Osteoblast (primary cell): ENCODE results near the gene RAB8A. TPM values are rescaled to one million over a fixed set of nuclear protein-coding genes. Genes with fewer than 3 reads are reported as not detected.
"Not testable (repeated sequence)": the region's sequence is repeated elsewhere in the genome, so short reads cannot be mapped to it uniquely, and the experiment has no call there.

Experiments used
- DNase-seq: peaks from one replicate; pipeline ENCODE4 v3.0.0; 2011; ENCODE audit warnings: low spot score, mixed read lengths; ENCODE audit not compliant: insufficient read length; ENCODE audit errors: missing footprints
- H2AFZ ChIP-seq: 2 replicates; pipeline ENCODE4 v1.6.0; 2011; ENCODE audit warnings: mild to moderate bottlenecking, low read length
- H3K27ac ChIP-seq: 2 replicates; pipeline ENCODE4 v1.5.1; 2011; ENCODE audit warnings: mild to moderate bottlenecking, low read depth, low read length, moderate library complexity
- H3K27me3 ChIP-seq: 2 replicates; pipeline ENCODE4 v1.6.0; 2012; ENCODE audit warnings: mild to moderate bottlenecking, control low read depth, inconsistent platforms, low read length, moderate library complexity; ENCODE audit not compliant: insufficient read depth
- H3K36me3 ChIP-seq: 2 replicates; pipeline ENCODE4 v1.5.1; 2011; ENCODE audit warnings: mild to moderate bottlenecking, low read length, control low read depth, moderate library complexity; ENCODE audit not compliant: insufficient read depth
- H3K4me1 ChIP-seq: 2 replicates; pipeline ENCODE4 v1.5.1; 2011; ENCODE audit warnings: mild to moderate bottlenecking, low read length, control low read depth, moderate library complexity; ENCODE audit not compliant: insufficient read depth
- H3K4me2 ChIP-seq: 2 replicates; pipeline ENCODE4 v1.6.0; 2011; ENCODE audit warnings: mild to moderate bottlenecking, low read length; ENCODE audit not compliant: insufficient read depth
- H3K4me3 ChIP-seq: fragments of 200-600 bp; sonication (generic); 3 replicates; pipeline ENCODE4 v1.5.1; 2012; ENCODE audit warnings: mild to moderate bottlenecking, low read length, inconsistent platforms; ENCODE audit not compliant: insufficient read depth
- H3K79me2 ChIP-seq: 2 replicates; pipeline ENCODE4 v1.6.0; 2012; ENCODE audit warnings: mild to moderate bottlenecking, low read length, control low read depth, inconsistent platforms; ENCODE audit not compliant: insufficient read depth
- H3K9me3 ChIP-seq: 2 replicates; pipeline ENCODE4 v1.5.1; 2011; ENCODE audit warnings: low read depth, low read length, control low read depth
- H4K20me1 ChIP-seq: 2 replicates; pipeline ENCODE4 v1.6.0; 2012; ENCODE audit warnings: mild to moderate bottlenecking, low read length, control low read depth; ENCODE audit not compliant: insufficient read depth
- total RNA-seq: library from RNA; depleted of rRNA; stranded (reverse); fragments of >200 nt; gene quantifications from 2 replicates; pipeline ENCODE4 v1.2.3, GENCODE V29; 2012
- TF ChIP-seq, protein P1 (sequence below): IDR thresholded peaks from 2 replicates; pipeline ENCODE4 v1.5.1; 2011; ENCODE audit warnings: mild to moderate bottlenecking, low read depth, low read length, moderate library complexity; ENCODE audit errors: extremely low read depth

The RAB8A gene
- total RNA-seq, 1 donor = 68.8 TPM

DNA sequence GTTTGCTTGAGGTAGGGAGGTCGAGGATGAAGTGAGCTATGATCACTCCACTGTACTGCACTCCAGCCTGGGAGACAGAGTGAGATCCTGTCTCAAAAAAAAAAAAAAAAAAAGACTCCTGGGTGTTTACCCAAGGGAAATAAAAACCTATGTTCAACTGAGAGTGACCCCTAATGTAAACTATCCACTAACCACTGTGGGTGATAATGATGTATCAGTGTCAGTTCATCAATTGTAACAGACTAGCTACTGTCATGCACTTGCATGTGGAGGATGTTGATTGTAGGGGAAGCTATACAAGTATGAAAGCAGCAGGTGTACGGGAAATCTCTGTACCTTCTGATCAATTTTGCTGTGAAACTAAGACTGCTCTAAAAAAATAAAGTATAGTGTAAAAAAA, 64.3 kb downstream of the RAB8A start:
- TF ChIP-seq, protein P1, sequence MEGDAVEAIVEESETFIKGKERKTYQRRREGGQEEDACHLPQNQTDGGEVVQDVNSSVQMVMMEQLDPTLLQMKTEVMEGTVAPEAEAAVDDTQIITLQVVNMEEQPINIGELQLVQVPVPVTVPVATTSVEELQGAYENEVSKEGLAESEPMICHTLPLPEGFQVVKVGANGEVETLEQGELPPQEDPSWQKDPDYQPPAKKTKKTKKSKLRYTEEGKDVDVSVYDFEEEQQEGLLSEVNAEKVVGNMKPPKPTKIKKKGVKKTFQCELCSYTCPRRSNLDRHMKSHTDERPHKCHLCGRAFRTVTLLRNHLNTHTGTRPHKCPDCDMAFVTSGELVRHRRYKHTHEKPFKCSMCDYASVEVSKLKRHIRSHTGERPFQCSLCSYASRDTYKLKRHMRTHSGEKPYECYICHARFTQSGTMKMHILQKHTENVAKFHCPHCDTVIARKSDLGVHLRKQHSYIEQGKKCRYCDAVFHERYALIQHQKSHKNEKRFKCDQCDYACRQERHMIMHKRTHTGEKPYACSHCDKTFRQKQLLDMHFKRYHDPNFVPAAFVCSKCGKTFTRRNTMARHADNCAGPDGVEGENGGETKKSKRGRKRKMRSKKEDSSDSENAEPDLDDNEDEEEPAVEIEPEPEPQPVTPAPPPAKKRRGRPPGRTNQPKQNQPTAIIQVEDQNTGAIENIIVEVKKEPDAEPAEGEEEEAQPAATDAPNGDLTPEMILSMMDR = no peak
- DNase-seq = no peak
- Histone ChIP-seq H3K27ac (no peak overlapping the region), H3K4me1 (peaks cover 9% of the 10 kb centered on the region), H4K20me1 (no peaks in the 10 kb centered on the region), H3K79me2 (no peaks in the 10 kb centered on the region), H3K27me3 (no peaks in the 10 kb centered on the region), H3K9me3 (no peaks in the 10 kb centered on the region), H2AFZ (no peak overlapping the region), H3K4me3 (no peak overlapping the region), H3K4me2 (no peak overlapping the region), H3K36me3 (no peaks in the 10 kb centered on the region)

- not testable (repeated sequence) for H3K79me2 ChIP-seq, H3K27ac ChIP-seq, H2AFZ ChIP-seq, H3K4me1 ChIP-seq, H3K4me3 ChIP-seq, DNase-seq, H3K4me2 ChIP-seq, H3K9me3 ChIP-seq, H4K20me1 ChIP-seq, H3K36me3 ChIP-seq, H3K27me3 ChIP-seq
These were observed 67.2 kb downstream of the RAB8A start for GRCh38 chr19:16178866-16179265.

DNA sequence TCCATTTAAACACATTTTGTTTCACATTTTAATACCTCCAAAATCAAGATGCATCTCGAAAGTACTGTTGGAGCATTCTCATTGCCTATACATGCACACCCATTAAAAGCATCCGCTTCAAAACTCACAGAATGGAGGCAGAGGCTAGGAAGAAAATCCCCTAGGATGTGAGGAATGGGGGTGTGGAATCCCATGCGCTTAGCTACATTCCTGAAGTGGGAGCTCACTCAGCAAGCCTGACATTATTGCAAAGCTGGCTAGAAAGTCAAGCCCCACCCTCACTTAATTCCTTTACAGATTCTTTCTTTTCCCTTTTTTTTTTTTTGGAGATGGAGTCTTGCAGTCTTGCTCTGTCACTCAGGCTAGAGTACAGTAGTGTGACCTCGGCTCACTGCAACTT, 68.9 kb downstream of the RAB8A start:
- peak overlapping the region; percentile 58 for H3K4me2 ChIP-seq
- no peaks in the 10 kb centered on the region for H3K9me3 ChIP-seq
- DNase-seq = peak; percentile 92
- H3K4me1 ChIP-seq = peaks cover 14% of the 10 kb centered on the region
- H3K27ac ChIP-seq = no peak overlapping the region
- H4K20me1 ChIP-seq = no peaks in the 10 kb centered on the region
- no peaks in the 10 kb centered on the region for H3K36me3 ChIP-seq
- TF ChIP-seq, protein P1 = no peak
- peaks cover 4% of the 10 kb centered on the region for H3K79me2 ChIP-seq
- H3K4me3 ChIP-seq = no peak overlapping the region
- H3K27me3 ChIP-seq = no peaks in the 10 kb centered on the region
- peak overlapping the region; percentile 78 for H2AFZ ChIP-seq

Other genes with a start within 250 kb of the RAB8A start
- not detected in 2 replicates for gene CYP4F2, start 213.8 kb upstream of the RAB8A start, total RNA-seq
- not detected in 2 replicates for gene CYP4F11, start 177.4 kb upstream of the RAB8A start, total RNA-seq
- gene OR10H4, start 162.9 kb upstream of the RAB8A start, total RNA-seq = not detected in 2 replicates
- gene TPM4, start 35.4 kb upstream of the RAB8A start, total RNA-seq = 1,233 and 1,325 TPM in 2 replicates
- gene HSH2D, start 31.8 kb downstream of the RAB8A start, total RNA-seq = 0.36 TPM in 1 of 2 replicates, not detected in the other
- not detected in 2 replicates for gene CIB3, start 61.6 kb downstream of the RAB8A start, total RNA-seq
- 93.4 and 109 TPM in 2 replicates for gene FAM32A, start 73.5 kb downstream of the RAB8A start, total RNA-seq
- 49.5 and 52.1 TPM in 2 replicates for gene AP1M1, start 86.0 kb downstream of the RAB8A start, total RNA-seq
- gene KLF2, start 212.9 kb downstream of the RAB8A start, total RNA-seq = 11.2 and 16.6 TPM in 2 replicates